ENCODE results near the gene PIGK.

The PIGK gene

DNA sequence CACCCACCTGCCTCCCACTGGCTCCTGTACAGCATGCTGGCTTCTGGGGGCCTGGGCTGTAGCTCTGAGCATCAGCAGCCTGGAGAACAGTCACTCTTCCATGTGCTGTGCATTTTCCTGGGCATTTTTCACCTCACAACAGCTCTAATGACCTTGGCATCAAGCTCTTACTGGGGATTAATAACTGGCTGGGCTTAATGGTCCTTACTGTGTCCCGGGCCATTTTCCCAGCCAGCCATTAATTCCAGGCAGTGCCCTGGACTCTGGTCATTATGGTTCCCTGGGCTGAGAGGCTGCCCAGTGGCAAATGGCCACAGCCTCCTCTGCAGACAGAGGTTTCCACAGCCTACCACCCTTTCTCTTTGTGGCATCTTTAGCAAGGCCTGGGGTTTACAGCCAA is 180.1 kb downstream of the PIGK start:
- no peak for DNase-seq (ENCODE audit: low read depth)
